Activated CD4-positive, alpha-beta T cell treated with anti-CD3 and anti-CD28 coated beads, Interleukin-2, amount 50 U/mL, for 24 hours (primary cell): ENCODE data around the gene NFIC.
"Not testable (repeated sequence)": the region's sequence is repeated elsewhere in the genome, so short reads cannot be mapped to it uniquely, and the experiment has no call there.

ENCODE experiments used
- DNase-seq, 2 donors: peaks; one replicate each; pipeline ENCODE4 v3.0.0-alpha.2; 2020; ENCODE audit warnings: low read depth in 1 of 2, low spot score in 1 of 2

Gene NFIC

GRCh38 chr19:3420244-3420755 lies 53.9 kb downstream of the NFIC start:
- DNase-seq, result no peak

GRCh38 chr19:3420909-3421619 lies 54.7 kb downstream of the NFIC start:
- no peak for DNase-seq

- DNase-seq, result not testable (repeated sequence)
Measured at GRCh38 chr19:3421656-3422055, 55.3 kb downstream of the NFIC start.

GRCh38 chr19:3423183-3423829 lies 56.9 kb downstream of the NFIC start:
- no peak for DNase-seq

- no peak for DNase-seq
Measured at GRCh38 chr19:3426433-3426832, 60.0 kb downstream of the NFIC start.

GRCh38 chr19:3430366-3430680 lies 63.9 kb downstream of the NFIC start:
- DNase-seq, result not testable (repeated sequence)

GRCh38 chr19:3431760-3432397 lies 65.5 kb downstream of the NFIC start:
- DNase-seq, result no peak

GRCh38 chr19:3433313-3433712 lies 66.9 kb downstream of the NFIC start:
- DNase-seq, result no peak

- DNase-seq, result no peak
Measured at GRCh38 chr19:3433805-3434540, 67.6 kb downstream of the NFIC start.

GRCh38 chr19:3434630-3435553 lies 68.5 kb downstream of the NFIC start:
- DNase-seq, result peak; percentile 94 to 96

- peak in 1 of 2 donors; percentile 38 for DNase-seq
Measured at GRCh38 chr19:3440082-3440481, 73.7 kb downstream of the NFIC start.

GRCh38 chr19:3441089-3441985 lies 75.0 kb downstream of the NFIC start:
- no peak for DNase-seq

- DNase-seq, result no peak
Measured at GRCh38 chr19:3441986-3442329, 75.6 kb downstream of the NFIC start.

- DNase-seq, result no peak
Measured at GRCh38 chr19:3442487-3443071, 76.2 kb downstream of the NFIC start.

GRCh38 chr19:3443840-3444694 lies 77.7 kb downstream of the NFIC start:
- no peak for DNase-seq

- no peak for DNase-seq
Measured at GRCh38 chr19:3444695-3445234, 78.4 kb downstream of the NFIC start.

GRCh38 chr19:3446657-3447056 lies 80.3 kb downstream of the NFIC start:
- not testable (repeated sequence) for DNase-seq
